Endothelial cell of umbilical vein (primary cell): ENCODE results near the gene SPSB2.

Experiments used
- EZH2 ChIP-seq: IDR thresholded peaks from 2 replicates; pipeline ENCODE4 v1.6.1; 2012; ENCODE audit warnings: borderline replicate concordance, low read depth, mild to moderate bottlenecking, moderate library complexity, low read length, inconsistent platforms; ENCODE audit not compliant: severe bottlenecking
- FOS ChIP-seq: IDR thresholded peaks from 2 replicates; pipeline ENCODE4 v1.6.1; 2011; ENCODE audit warnings: mild to moderate bottlenecking, low read length, moderate library complexity, borderline replicate concordance; ENCODE audit not compliant: insufficient read depth

DNA sequence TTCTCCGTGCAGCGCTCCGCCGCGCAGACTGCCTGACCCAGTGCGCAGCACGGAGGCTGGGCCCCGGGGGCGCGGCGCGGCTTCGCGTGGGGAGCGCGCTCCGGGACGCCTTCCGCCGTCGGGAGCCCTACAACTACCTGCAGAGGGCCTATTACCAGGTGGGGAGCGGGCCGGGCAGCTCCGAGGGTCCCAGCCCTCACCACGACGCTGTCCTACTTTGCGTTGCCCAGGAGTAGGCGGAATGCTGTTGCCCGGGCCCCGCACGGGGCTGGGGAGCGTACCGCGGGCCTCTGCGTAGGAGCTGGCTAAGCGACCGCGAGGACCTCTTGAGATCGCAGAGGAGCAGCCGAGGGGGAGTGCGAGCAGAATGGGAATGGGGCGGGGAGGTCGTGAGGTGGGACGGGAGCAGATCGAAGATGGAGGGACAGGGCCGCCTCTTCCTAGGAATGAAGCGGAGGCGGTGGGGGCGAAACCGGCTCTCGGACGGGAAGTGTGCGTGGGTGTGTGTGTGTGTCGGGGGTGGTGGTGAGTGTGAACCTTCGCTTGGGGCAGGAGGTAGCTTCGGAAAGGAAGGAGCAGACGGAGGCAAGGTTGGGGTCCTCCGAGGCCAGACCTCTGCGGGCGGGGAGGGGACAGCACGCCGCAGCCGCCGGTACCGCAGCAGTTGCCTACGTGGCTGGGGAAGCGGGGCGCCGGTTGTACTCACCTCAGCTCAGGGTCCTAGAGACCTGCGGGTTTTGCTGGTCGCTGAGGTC lies 44.1 kb downstream of the SPSB2 start:
- TF ChIP-seq EZH2 (no peak), FOS (peak; percentile 19)
